NT2/D1 (cell line): ENCODE results near the gene GPR32.
"Not testable (repeated sequence)": the region's sequence is repeated elsewhere in the genome, so short reads cannot be mapped to it uniquely, and the experiment has no call there.

Source experiments
- SUZ12 ChIP-seq: IDR thresholded peaks from 2 replicates; pipeline ENCODE4 v1.6.1; 2011; ENCODE audit not compliant: insufficient read length, insufficient read depth; ENCODE audit errors: extremely low read depth
- ZNF274 ChIP-seq: IDR thresholded peaks from 2 replicates; pipeline ENCODE4 v1.6.1; 2011; ENCODE audit warnings: mild to moderate bottlenecking, low read depth, low read length

DNA sequence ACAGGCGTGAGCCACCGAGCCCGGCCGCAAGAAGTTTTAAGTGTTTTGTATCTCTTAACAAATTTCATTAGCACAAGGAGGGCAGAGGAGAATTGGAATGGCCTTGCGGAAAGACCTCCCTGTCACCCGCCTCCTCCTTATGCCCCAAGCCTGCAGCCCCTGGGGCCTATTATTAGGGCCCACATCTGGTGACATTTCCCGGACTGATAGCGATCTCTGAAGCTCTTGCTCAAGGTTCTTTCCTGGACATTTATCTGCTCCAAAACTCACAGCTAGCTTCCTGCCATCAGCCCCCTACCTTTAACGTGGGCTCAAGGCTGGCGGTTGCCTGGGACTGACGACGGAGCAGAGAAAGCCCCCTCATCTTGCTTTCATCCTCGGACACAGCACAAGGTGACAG, 6.7 kb upstream of the GPR32 start:
- TF ChIP-seq ZNF274, SUZ12: not testable (repeated sequence)
